HG02642 (cell line): ENCODE data around the gene SMIM11.
"Not testable (repeated sequence)": the region's sequence is repeated elsewhere in the genome, so short reads cannot be mapped to it uniquely, and the experiment has no call there.

Source experiments
- ATAC-seq: cut with Tn5 transposase; IDR thresholded peaks from one replicate; pipeline ENCODE4 v1.9.1; 2021; ENCODE audit warnings: mild to moderate bottlenecking; ENCODE audit not compliant: unreplicated experiment, poor library complexity

SMIM11 gene

DNA sequence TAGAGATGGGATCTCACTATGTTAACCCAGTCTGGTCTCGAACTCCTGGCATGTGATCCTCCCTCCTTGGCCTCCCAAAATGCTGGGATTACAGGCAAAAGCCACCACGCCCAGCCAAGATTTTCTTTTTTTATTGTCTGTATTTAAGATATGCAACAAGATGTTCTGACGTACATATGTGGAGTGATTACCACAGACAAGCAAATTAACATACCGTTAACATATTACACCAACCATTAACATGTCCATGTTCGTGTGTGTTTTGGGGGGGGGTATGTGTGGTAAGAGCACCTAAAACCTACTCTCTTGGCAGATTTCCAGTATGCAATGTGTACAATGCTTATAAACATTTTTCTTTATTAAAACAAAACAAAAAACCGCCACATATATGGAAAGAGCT is 22.1 kb upstream of the SMIM11 start:
- no peak for ATAC-seq

DNA sequence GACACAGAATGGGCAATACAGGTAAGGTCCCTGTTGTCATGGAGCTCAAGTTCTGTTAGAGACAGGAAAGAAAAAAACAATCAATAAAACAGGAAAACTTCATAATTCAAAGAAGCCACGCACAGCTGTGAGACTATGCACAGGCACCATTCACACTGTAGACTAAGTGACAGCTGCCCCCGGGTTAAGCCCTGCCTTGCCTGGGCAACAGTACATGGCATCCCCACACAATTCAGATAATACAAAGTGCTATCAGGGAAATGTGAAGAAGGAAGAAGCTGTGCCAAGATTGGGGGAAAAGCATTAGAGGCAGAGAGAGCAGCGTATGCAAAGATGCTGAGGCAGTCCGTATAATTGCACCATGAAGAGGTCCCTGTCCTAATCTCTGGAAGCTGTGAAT is 20.5 kb upstream of the SMIM11 start:
- ATAC-seq, result no peak

GRCh38 chr21:34355570-34355969 is 19.7 kb upstream of the SMIM11 start:
- ATAC-seq, result no peak

- no peak for ATAC-seq
Observed at GRCh38 chr21:34357889-34358288, 17.4 kb upstream of the SMIM11 start.

DNA sequence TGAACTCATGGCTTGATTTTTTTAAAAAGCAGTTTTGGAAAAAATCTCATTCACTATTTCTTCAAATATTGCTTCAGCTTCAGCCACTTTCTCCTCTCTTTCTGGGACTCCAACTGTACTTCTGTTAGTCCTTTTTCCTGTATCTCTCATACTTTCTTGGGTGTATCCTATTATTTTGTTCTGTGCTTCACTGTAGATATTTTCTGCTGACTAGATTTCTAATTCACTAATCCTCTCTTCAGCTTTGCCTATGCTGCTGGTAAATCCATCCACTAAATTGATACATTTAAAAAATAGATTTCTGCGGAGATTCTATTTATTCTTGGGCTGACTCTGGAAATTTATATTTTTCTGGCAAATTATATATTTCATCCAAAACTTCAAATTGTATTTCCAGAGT is 16.4 kb upstream of the SMIM11 start:
- no peak for ATAC-seq

- no peak for ATAC-seq
Observed at GRCh38 chr21:34360488-34361241, 14.6 kb upstream of the SMIM11 start.

GRCh38 chr21:34362136-34362444 is 13.2 kb upstream of the SMIM11 start:
- ATAC-seq, result peak; percentile 13

DNA sequence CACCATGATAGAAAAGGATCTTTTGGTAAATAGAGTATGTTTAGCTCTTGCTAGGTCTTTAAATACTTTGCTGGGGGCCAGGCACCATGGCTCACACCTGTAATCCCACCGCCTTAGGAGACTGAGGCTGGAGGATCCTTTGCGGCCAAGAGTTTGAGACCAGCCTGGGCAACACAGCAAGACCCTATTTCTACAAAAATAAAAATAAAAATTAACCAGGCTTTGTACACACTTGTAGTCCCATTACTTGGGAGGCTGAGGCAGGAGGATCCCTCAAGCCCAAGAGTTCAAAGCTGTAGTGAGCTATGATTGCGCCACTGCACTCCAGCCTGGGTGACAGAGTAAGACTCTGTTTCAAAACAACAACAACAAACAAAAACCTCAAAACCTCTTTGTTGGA is 12.6 kb upstream of the SMIM11 start:
- no peak for ATAC-seq

DNA sequence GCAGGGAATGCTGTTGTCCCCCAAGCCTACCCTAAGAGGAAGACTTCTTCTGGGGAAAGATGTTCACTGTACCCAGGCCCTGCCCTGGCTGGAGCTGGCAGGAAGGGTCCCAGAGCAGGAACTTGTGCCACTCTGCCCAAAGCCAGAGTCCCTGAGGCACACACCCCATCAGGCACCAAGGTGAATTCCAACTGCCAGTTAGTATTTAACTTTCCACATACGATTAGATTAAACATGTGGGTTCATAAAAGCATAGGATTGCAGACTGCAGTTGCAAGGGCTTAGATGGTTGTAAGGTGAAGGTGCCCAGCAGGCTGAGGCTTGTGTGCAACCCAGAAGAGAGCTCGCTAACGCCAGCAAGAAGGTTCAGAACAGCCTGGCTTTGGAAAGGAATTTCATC is 11.6 kb upstream of the SMIM11 start, which contains the start of gene KCNE2:
KCNE2 (plus strand) TSS at position 274 of the 400 bp plus-strand sequence. CDS start 6,473 bp downstream, outside the sequence.
- ATAC-seq, result no peak

DNA sequence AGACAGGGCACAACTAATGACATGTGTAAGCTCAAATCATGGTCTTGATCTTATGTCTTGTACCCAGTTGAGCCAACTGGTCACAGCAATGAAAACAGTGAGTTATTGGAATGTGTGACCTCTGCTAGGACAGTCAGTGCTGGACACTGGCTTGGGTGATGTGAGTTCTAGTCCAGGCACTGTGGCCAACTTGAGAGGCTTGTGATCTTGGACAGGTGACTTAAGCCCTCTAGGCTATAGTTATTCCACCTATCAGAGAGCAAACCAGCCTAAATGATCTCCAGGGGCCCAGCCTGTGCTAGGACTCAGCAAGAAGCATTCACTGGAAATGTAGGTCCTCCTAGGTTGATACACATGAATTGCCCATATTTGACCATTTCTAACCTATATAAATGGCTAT is 10.4 kb upstream of the SMIM11 start:
- no peak for ATAC-seq

DNA sequence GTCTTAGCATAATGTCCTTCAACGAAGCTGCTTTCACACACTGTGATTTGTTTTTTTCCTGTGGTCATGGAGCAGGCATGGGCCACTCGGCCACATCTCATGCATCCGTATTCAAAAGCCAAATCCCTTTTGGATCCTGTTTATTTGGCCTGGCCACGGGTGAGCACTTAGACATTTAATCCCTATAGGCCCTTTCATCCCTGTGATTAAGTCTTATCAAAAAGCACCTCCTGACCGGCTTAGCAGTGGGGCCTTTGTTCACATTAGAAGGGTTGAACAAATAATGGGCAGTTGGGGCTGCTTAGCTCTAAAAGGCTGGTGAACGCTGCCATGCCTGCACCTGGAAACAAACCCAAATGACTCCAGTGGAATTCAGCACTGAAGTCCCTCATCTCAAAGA is 9.5 kb upstream of the SMIM11 start:
- no peak for ATAC-seq

GRCh38 chr21:34367320-34367935 is 7.9 kb upstream of the SMIM11 start:
- ATAC-seq, result no peak

DNA sequence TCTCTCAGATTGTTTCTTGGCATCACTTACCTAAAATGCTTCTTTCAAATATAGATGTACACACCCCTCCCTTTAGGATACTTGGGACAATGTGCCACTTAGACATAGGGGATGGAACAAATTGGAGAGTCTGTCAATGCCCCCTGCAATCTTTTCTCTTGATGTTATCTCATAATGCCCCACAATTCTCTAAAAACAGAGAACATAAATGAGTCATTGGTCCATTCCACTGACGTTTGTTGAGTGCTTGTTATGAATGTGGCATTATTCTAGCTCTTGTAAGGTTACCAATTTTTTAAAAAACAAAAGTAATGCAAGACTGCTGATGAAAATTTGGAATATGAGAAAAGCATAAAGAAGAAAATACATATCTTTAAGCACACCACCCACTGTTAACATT is 5.6 kb upstream of the SMIM11 start:
- ATAC-seq, result no peak

- ATAC-seq, result no peak
Observed at GRCh38 chr21:34372321-34372720, 3.0 kb upstream of the SMIM11 start.

GRCh38 chr21:34374462-34374861 is 845 bp upstream of the SMIM11 start:
- ATAC-seq, result not testable (repeated sequence)

GRCh38 chr21:34375619-34375972 is 289 bp downstream of the SMIM11 start:
- peak; percentile 74 for ATAC-seq

DNA sequence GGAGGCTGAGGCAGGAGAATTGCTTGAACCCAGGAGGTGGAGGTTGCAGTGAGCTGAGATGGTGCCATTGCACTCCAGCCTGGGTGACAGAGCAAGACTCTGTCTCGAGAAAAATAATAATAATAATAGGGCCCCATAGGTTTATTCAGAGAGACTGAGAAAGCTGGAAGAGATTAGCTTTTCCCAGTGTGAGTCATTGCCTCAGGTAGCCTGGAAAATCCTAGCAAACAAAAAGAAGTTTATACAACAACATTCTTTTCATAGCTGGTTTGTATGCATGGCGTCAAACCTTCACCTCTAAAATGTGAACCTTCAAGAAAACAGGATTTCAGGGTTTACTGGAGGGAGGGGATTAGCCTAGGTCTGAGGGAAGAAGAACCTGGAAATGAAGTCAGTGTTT is 7.8 kb downstream of the SMIM11 start:
- ATAC-seq, result not testable (repeated sequence)

DNA sequence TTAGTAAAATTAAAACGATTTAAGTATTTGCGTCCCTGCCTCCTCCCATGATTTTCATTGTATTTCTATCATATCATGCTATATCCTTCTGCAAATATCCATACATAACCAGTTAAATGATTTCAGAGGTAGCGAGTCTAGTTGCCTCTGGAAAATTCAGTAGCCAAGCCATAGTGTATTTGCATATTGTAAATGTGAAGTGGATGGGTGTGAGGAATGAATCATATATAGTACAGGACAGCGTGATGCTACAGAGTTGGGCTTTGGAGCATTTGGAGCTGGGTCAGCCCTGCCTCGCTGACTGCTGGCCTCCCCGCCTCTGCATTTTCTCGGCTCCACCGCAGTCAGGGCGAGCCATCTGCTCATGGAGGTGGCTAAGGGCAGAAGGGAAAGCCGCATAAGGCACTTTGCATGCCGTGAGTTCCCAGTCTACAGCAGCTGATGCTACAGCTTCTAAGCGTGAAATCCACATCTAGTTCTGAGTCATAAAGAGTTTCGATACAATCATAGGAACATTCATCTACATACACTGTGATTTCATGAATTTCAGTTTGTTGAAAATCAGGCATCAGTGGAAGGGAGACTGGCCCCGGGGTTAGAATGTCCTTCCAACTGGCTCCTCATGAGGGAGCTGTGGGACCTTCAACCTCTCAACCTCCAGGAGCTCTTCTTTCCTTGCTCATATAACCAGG is 8.6 kb downstream of the SMIM11 start:
- ATAC-seq, result peak; percentile 88

DNA sequence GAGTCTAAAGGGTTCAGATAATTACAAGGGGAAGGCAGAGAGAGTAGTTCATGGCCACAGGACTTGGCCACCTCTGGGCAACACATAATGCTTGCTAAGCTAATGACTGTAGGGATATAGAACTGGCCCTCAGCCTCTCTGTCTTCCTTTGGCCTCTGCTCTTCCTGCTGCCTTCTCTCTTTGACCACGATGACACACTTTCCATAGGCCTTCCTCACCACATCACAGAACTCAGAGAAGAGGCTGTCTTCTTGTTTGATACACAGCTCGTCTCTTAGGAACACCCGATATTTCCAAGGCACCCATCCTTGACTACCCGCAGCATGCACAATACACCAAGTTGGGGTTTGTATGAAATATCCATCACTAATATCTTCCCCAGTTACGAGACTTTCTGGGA is 25.2 kb downstream of the SMIM11 start:
- not testable (repeated sequence) for ATAC-seq

- not testable (repeated sequence) for ATAC-seq
Observed at GRCh38 chr21:34404742-34405141, 29.4 kb downstream of the SMIM11 start.

- not testable (repeated sequence) for ATAC-seq
Observed at GRCh38 chr21:34405686-34406085, 30.4 kb downstream of the SMIM11 start.

GRCh38 chr21:34406102-34406501 is 30.8 kb downstream of the SMIM11 start:
- ATAC-seq, result not testable (repeated sequence)
